Thymus (tissue), 11 donors: ENCODE data around the gene MAP4. TPM values are rescaled to one million over a fixed set of nuclear protein-coding genes. Genes with fewer than 3 reads are reported as not detected.

Experiments
- DNase-seq, 9 donors: peaks; one replicate each; pipeline ENCODE4 v3.0.0-alpha.2; 2013; ENCODE audit warnings: low spot score in 9 of 9, low read depth in 6 of 9, missing footprints in 1 of 9
- H3K27ac ChIP-seq, 2 donors: one replicate each; pipeline ENCODE4 v1.5.1; 2013; ENCODE audit warnings: control low read depth in 1 of 2, low read depth in 1 of 2, low read length in 1 of 2, mild to moderate bottlenecking in 1 of 2, moderate library complexity in 1 of 2
- H3K27me3 ChIP-seq, 2 donors: one replicate each; pipeline ENCODE4 v1.5.1; 2013; ENCODE audit warnings: low read length in 1 of 2; ENCODE audit not compliant: control insufficient read depth in 2 of 2, insufficient read depth in 1 of 2
- H3K36me3 ChIP-seq, 2 donors: one replicate each; pipeline ENCODE4 v1.5.1; 2013; ENCODE audit warnings: low read length in 1 of 2, mild to moderate bottlenecking in 1 of 2, moderate library complexity in 1 of 2; ENCODE audit not compliant: control insufficient read depth in 2 of 2, insufficient read depth in 2 of 2
- H3K4me1 ChIP-seq, 2 donors: one replicate each; pipeline ENCODE4 v1.5.1; 2013; ENCODE audit warnings: low read length in 2 of 2; ENCODE audit not compliant: control insufficient read depth in 2 of 2, insufficient read depth in 2 of 2
- H3K4me3 ChIP-seq, 2 donors: one replicate each; pipeline ENCODE4 v1.5.1; 2013; ENCODE audit warnings: low read length in 2 of 2, control low read depth in 1 of 2, mild to moderate bottlenecking in 1 of 2
- H3K9me3 ChIP-seq, 2 donors: one replicate each; pipeline ENCODE4 v1.5.1; 2013; ENCODE audit warnings: low read length in 1 of 2, mild to moderate bottlenecking in 1 of 2; ENCODE audit not compliant: control insufficient read depth in 2 of 2, insufficient read depth in 1 of 2
- WGBS: extraction: QIAGEN DNeasy Blood & Tissue Kit; methylation state at CpG from one replicate; pipeline ENCODE4 v1.1.7; 2013; 5-methylcytosine and 5-hydroxymethylcytosine counted together
- polyA plus RNA-seq: library from polyadenylated mRNA; stranded (reverse); fragments of 200-250 nt; gene quantifications from one replicate; pipeline ENCODE4 v1.2.3, GENCODE V29; 2013
- total RNA-seq: library from RNA; stranded (reverse); fragments of 120-200 nt; gene quantifications from one replicate; pipeline ENCODE4 v1.2.4, GENCODE V29; 2013
- donor health status: healthy.

Gene MAP4
- total and polyA plus RNA-seq, 2 donors = 22.3 to 49.8 TPM

- Histone ChIP-seq H3K27ac (peak overlapping the region; percentile 70 to 98), H3K9me3 (no peaks in the 10 kb centered on the region), H3K4me3 (peak overlapping the region; percentile 86 to 99), H3K4me1 (peaks cover 6 to 16% of the 10 kb centered on the region in 2 donors), H3K36me3 (peaks cover 9 to 30% of the 10 kb centered on the region in 2 donors), H3K27me3 (no peaks in the 10 kb centered on the region)
- peak in 5 of 9 donors; percentile 13 to 66 (median 37) for DNase-seq
- under 1% methylated on average over 20 of the region's 20 CpGs for WGBS
Measured at GRCh38 chr3:47803480-47804025, 212.7 kb downstream of the MAP4 start.

DNA sequence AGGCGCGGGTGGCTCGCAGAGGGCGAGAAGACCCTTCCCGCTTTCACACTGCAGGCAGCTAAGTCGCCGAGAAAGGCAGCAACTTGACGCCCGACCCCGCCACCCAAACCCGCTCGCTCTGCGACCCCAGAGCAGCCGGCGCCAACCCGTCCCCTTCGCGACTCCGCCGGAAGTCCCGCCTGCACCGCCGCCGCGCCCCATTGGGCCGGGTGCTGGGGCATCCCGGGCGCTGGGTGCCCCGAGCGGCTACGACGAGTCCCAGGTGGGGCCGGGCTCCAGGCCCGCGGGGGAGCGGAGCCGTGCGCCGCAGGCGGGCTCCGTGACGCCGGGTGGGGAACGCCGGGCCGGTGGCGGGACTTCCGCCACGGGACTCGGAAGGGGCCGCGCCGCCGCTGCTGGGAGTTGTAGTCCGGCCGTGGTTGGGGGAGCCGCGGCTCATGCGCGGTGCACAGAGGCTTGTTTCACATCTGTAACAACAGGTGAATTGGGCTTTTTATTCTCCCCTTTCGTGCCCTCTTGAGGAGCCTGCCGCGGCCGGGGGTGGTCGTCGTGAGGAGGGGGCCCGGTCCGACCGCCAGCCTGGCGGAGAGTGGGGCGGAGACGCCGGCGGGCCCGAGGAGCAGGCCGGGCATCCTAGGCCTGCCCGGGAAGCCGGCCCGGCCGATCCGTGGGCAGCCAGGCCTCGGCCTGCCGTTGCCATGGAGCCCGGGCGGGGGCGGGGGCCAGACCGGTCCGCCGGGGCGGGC lies 213.3 kb downstream of the MAP4 start, which contains the start of gene DHX30:
Gene DHX30 (plus strand): TSS at position 405 of the 746 bp plus-strand sequence. CDS start 7,546 bp downstream, outside the sequence.
- Histone ChIP-seq H3K27ac (peak within 1 kb of the TSS; percentile 91 to 98), H3K9me3 (no peaks in the 10 kb centered on the region), H3K4me3 (peak within 1 kb of the TSS; percentile 86 to 99), H3K4me1 (peaks cover 6 to 16% of the 10 kb centered on the region in 2 donors), H3K36me3 (peaks cover 4 to 26% of the 10 kb centered on the region in 2 donors), H3K27me3 (no peaks in the 10 kb centered on the region)
- peak in 8 of 9 donors; percentile 67 to 91 (median 79) for DNase-seq
- WGBS = under 1% methylated on average over 90 of the region's 90 CpGs

Other genes starting within 250 kb of the MAP4 start
- gene SMARCC1, start 234.5 kb downstream of the MAP4 start, total RNA-seq = 35.6 TPM
- 19.9 TPM for gene SMARCC1, start 234.5 kb downstream of the MAP4 start, polyA plus RNA-seq
- 42.8 TPM for gene DHX30, start 213.3 kb downstream of the MAP4 start, total RNA-seq
- 45.1 TPM for gene DHX30, start 213.3 kb downstream of the MAP4 start, polyA plus RNA-seq
- 17.2 TPM for gene CDC25A, start 172.0 kb upstream of the MAP4 start, total RNA-seq
- 0.71 TPM for gene CDC25A, start 172.0 kb upstream of the MAP4 start, polyA plus RNA-seq
- 7.8 TPM for gene CAMP, start 207.1 kb upstream of the MAP4 start, total RNA-seq
- 2.9 TPM for gene CAMP, start 207.1 kb upstream of the MAP4 start, polyA plus RNA-seq
- 11.2 TPM for gene ZNF589, start 224.7 kb upstream of the MAP4 start, total RNA-seq
- gene ZNF589, start 224.7 kb upstream of the MAP4 start, polyA plus RNA-seq = 13.7 TPM